Stimulated activated CD4-positive, alpha-beta T cell treated with anti-CD3 and anti-CD28 coated beads, Interleukin-12 subunit alpha, Interleukin-12 subunit beta, amount 100 ng/mL, for 48 hours (primary cell): Measurements from ENCODE around the gene LPCAT2.

Source experiments
- DNase-seq, 3 donors: peaks; one replicate each; pipeline ENCODE4 v3.0.0-alpha.2; 2020; ENCODE audit warnings: low read depth in 2 of 3, low spot score in 1 of 3

The LPCAT2 gene

GRCh38 chr16:55480228-55480655 is 28.6 kb upstream of the LPCAT2 start:
- no peak for DNase-seq

GRCh38 chr16:55481023-55481422 is 27.8 kb upstream of the LPCAT2 start:
- no peak for DNase-seq

- DNase-seq = no peak
Measured at GRCh38 chr16:55482056-55482455, 26.8 kb upstream of the LPCAT2 start.

GRCh38 chr16:55487048-55487803 is 21.6 kb upstream of the LPCAT2 start:
- no peak for DNase-seq

GRCh38 chr16:55488306-55488705 is 20.6 kb upstream of the LPCAT2 start:
- DNase-seq = no peak

- DNase-seq = no peak
Measured at GRCh38 chr16:55489119-55489955, 19.5 kb upstream of the LPCAT2 start.

- DNase-seq = no peak
Measured at GRCh38 chr16:55489956-55490265, 19.0 kb upstream of the LPCAT2 start.

GRCh38 chr16:55490301-55490700 is 18.6 kb upstream of the LPCAT2 start:
- no peak for DNase-seq

- DNase-seq = no peak
Measured at GRCh38 chr16:55491691-55492090, 17.2 kb upstream of the LPCAT2 start.

- no peak for DNase-seq
Measured at GRCh38 chr16:55492756-55493380, 16.0 kb upstream of the LPCAT2 start.

GRCh38 chr16:55494994-55495421 is 13.9 kb upstream of the LPCAT2 start:
- DNase-seq = no peak

- no peak for DNase-seq
Measured at GRCh38 chr16:55495616-55496289, 13.1 kb upstream of the LPCAT2 start.

- DNase-seq = no peak
Measured at GRCh38 chr16:55496509-55497145, 12.2 kb upstream of the LPCAT2 start.

- no peak for DNase-seq
Measured at GRCh38 chr16:55497558-55497957, 11.3 kb upstream of the LPCAT2 start.

GRCh38 chr16:55498101-55498500 is 10.8 kb upstream of the LPCAT2 start:
- DNase-seq = no peak

- DNase-seq = no peak
Measured at GRCh38 chr16:55499281-55499680, 9.6 kb upstream of the LPCAT2 start.

GRCh38 chr16:55499951-55500529 is 8.8 kb upstream of the LPCAT2 start:
- DNase-seq = peak in 1 of 3 donors; percentile 13

- DNase-seq = no peak
Measured at GRCh38 chr16:55500530-55501011, 8.3 kb upstream of the LPCAT2 start.

- DNase-seq = no peak
Measured at GRCh38 chr16:55501549-55502322, 7.1 kb upstream of the LPCAT2 start.
